NCI-H2171 (cell line): ENCODE measurements around the gene URM1.
"Not testable (repeated sequence)": the region's sequence is repeated elsewhere in the genome, so short reads cannot be mapped to it uniquely, and the experiment has no call there.

Experiments
- DNase-seq: peaks from one replicate; lab custom pipeline; 2025; lab: John Stamatoyannopoulos, UW

The URM1 gene

DNA sequence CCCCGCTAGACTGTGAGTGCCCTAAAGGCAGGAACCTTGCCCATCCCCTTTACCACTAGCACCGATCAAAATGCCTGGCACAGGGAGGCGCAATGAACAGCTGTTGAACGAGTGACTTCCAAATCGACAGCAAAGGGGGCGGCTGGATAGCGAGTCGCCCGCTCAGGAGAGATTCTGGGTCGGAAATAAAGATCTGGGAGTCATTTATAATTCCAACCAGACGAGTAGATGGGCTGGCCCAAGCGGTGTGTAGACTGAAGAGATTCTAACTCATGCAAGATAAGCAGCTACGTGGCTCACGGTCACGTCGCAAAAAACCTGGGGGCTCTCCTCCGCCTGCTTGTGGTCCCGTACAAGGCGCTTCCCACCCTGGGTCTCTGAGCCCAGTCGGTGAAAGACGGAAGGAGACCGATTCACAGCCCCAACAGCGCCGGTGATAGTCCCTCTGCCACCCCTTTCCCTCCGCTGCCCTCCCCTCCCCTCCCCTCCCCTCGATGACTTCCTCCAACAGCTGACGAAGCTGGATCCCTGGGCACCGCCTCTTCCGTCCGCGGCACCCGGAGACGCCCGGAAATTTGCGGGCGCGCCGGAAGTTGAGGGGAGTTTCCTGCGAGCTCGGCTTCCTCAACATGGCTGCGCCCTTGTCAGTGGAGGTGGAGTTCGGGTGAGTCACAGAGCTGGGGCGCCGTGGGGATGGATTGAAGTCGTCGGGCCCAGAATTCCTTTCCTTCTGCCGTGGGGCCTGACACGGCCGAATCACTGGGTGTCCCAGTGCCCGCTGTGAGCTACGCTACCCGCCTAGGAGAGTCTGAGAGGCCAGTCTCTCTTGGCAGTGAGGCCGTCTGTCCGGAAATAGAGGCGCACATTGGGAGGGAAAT lies at the start of gene URM1:
URM1 (plus strand) TSS at position 623 of the 878 bp plus-strand sequence; CDS start at position 630, 7 bp downstream.
- DNase-seq, result peak; percentile 97

GRCh38 chr9:128321879-128322403 lies 49.2 kb upstream of the URM1 start:
- peak; percentile 70 for DNase-seq

- DNase-seq, result peak; percentile 99
Observed at GRCh38 chr9:128322404-128323211, 48.6 kb upstream of the URM1 start, which contains the start of the genes COQ4 and TRUB2. TSS of gene COQ4 (plus strand) at chr9:128322839. CDS start at chr9:128322859, 20 bp downstream. TSS of gene TRUB2 (minus strand) at chr9:128322447. CDS start at chr9:128322408, 39 bp downstream.

DNA sequence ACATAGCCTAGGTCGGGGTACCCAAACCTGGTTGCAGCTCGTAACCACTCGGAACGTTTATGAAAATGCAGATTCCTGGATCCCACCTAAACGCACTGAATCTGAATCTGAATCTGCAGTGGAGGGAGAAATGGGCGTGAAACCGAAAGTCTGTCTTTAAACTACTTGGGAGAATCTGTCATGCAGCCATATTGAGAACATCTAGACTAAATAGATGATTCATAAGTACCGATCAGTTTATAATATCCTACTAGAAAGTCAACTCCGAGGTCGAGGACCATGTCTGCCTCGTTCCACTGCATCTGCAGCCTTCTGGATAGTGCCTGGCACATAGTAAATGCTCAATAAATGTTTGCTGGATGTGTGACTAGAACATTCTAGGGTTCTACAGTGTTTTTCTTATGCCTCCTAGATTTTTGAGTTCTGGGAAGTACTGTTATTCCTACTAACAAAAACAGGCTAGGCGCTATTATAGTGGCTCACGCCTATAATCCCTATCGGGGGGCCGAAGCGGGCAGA lies 47.9 kb upstream of the URM1 start:
- DNase-seq, result no peak

- DNase-seq, result no peak
Observed at GRCh38 chr9:128323791-128324190, 47.4 kb upstream of the URM1 start.

DNA sequence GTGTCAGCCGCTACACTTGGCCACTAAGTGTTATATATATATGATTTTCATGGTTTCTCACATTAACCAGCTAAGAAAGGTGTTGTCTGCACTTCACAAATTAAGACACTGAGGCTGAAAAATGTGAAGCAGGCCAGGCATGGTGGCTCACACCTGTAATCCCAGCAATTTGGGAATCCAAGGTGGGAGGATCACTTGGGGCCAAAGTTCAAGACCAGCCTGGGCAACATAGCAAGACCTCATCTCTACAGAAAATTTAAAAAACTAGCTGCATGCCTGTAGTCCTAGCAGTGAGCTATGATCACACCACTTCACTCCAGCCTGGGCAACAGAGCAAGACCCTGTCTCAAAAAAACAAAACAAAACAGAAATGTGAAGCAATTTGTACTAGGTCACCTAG lies 46.8 kb upstream of the URM1 start:
- no peak for DNase-seq

DNA sequence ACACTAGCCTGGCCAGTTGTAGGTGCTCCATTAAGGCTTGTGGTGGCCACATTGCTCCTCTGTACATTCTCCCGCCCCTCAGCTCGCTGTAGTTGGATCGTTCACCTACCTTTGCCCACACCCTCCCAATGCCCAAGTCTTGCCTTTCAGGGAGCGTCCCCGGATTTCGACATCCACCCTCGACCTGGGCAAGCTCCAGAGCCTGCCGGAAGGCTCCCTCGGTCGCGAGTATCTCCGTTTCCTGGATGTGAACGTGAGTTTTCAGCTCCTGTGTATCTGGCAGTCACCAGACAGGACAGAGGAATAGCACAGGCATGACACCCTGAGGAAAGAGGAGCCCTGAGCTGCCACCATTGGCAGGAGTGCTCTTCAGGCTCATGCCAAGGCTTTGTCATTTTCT lies 45.5 kb upstream of the URM1 start:
- DNase-seq, result no peak

- DNase-seq, result no peak
Observed at GRCh38 chr9:128333451-128333869, 37.7 kb upstream of the URM1 start.

- DNase-seq, result no peak
Observed at GRCh38 chr9:128335161-128335560, 36.0 kb upstream of the URM1 start.

GRCh38 chr9:128335914-128336313 lies 35.3 kb upstream of the URM1 start:
- DNase-seq, result no peak

DNA sequence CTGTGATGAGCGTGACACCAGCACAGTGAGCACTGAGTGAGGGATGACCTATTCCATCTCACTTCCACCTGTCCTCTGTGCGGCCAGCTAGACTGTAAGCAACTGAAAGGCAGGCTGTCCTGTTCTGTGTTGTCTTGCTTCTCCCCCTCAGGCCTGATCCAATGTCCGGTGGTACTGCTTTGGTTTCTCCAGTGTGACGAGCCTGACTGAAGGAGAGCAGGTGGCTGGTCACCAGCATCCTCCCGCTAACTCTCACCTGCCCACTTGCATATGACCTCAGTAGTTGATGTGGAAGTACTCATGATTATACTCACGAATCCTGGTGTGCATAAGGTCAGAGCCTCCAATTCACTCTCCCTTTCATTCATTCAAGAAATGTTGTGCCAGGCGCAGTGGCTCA lies 33.2 kb upstream of the URM1 start:
- DNase-seq, result no peak

- DNase-seq, result not testable (repeated sequence)
Observed at GRCh38 chr9:128338852-128339614, 32.1 kb upstream of the URM1 start.

GRCh38 chr9:128339761-128340690 lies 31.1 kb upstream of the URM1 start, which contains the start of gene SLC27A4:
TSS of gene SLC27A4 (plus strand) at chr9:128340527. CDS start at chr9:128343133, 2,606 bp downstream.
- DNase-seq, result peak; percentile 93

GRCh38 chr9:128340691-128341434 lies 30.3 kb upstream of the URM1 start:
- DNase-seq, result no peak

DNA sequence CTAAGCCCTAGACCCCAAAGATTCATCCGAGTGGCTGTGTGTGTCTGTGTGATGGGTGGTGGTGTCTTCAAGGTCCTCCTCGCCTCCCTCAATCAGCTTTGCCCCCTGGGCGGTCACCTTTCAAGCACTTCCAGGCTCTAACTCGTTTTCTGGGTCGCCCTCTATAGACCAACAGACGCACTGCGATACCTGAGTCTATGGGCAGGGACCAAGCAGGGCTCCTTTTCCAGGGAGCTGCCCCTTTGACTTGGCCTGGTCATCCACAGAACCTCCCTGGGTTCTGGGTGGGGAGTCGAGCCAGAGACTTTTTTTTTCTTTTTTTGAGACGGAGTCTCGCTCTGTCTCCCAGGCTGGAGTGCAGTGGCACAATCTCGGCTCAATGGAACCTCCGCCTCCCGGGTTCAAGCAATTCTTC lies 29.7 kb upstream of the URM1 start:
- peak; percentile 64 for DNase-seq

DNA sequence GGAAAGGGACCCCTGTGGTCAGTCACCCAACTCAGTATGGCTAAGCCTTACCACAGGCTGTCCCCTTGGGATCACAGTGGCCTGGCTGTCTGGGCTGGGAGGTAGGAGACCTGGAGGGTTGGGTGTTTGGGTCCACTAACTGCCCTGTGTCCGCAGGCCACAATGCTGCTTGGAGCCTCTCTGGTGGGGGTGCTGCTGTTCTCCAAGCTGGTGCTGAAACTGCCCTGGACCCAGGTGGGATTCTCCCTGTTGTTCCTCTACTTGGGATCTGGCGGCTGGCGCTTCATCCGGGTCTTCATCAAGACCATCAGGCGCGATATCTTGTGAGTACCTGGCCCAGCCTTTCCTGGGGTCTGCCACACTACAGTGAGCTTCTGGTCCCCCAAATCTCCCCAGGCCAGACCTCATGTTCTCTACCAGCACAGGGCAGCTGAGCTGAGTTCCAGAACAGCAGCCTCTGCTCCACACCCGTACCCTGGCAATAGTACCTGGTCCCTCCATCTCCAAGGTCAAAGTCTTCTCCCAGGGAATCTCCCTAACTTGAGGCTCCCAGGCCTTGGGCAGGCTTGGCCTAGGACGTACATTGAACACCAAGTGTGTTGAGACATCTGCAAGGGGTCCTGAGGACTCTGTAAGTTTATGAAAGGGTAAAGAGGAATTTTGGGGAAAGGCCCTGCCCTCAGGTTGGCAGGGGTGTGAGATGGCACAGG lies 28.0 kb upstream of the URM1 start:
- no peak for DNase-seq

GRCh38 chr9:128343855-128344254 lies 27.3 kb upstream of the URM1 start:
- no peak for DNase-seq

DNA sequence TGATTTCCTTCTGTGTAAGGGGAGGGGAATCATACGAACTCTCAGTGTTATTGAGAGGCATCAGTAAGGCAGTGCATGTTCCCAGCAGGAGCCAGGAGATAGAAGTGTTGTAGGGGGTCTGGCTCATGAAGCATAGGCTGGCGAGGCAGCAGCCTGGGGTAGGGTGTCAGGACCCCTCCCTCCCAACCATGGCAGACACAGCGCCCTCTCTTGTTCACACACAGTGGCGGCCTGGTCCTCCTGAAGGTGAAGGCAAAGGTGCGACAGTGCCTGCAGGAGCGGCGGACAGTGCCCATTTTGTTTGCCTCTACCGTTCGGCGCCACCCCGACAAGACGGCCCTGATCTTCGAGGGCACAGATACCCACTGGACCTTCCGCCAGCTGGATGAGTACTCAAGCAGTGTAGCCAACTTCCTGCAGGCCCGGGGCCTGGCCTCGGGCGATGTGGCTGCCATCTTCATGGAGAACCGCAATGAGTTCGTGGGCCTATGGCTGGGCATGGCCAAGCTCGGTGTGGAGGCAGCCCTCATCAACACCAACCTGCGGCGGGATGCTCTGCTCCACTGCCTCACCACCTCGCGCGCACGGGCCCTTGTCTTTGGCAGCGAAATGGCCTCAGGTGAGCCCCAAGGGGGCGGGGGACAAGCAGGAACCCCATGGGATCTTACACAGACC lies 26.1 kb upstream of the URM1 start:
- no peak for DNase-seq
